Left colon (tissue), 2 donors: ENCODE measurements around the gene PPP3R1. TPM values are rescaled to one million over a fixed set of nuclear protein-coding genes. Genes with fewer than 3 reads are reported as not detected.
"Not testable (repeated sequence)": the region's sequence is repeated elsewhere in the genome, so short reads cannot be mapped to it uniquely, and the experiment has no call there.

Experiments
- ATAC-seq: fragments of 200-7000 bp; cut with Tn5 transposase; one replicate; pipeline ENCODE4 v1.9.1; 2020; ENCODE audit warnings: mild to moderate bottlenecking, moderate library complexity
- DNase-seq, 2 donors: peaks; one replicate each; pipeline ENCODE4 v3.0.0-alpha.2; 2020
- intact Hi-C, 2 donors: fragments of 100-400 bp; cut with DNase I in 1 of 2; cut with micrococcal nuclease in 1 of 2; formaldehyde crosslinking; loops; one replicate each; pipeline versions ENCODE4 v1.11.2 to v1.14.0; 2022; cut with DNase I, micrococcal nuclease
- total RNA-seq, 2 donors: library from RNA; stranded (reverse); fragmentation: NEBNext Ultra II Directional; extraction: Animal tissue kit (Norgen Biotek cat#: 25700); gene quantifications; one replicate each; pipeline ENCODE4 v1.2.1, GENCODE V29; 2021
- donor health status: DM: no; HTN: no; CAD: no.
- donor health status: DM: yes; HTN: yes; CAD: no.

The PPP3R1 gene
- total RNA-seq, 2 donors from 2014 or later = 54.7 to 56.3 TPM

- ATAC-seq = no peak
- intact Hi-C loops = no loop called here
These were observed 48.7 kb downstream of the PPP3R1 start for GRCh38 chr2:68203587-68203986.

GRCh38 chr2:68200157-68200787 is 52.1 kb downstream of the PPP3R1 start:
- ATAC-seq = no peak
- no peak for DNase-seq
- intact Hi-C loops = no loop called here

More at GRCh38 chr2:68203587-68203986, 48.7 kb downstream of the PPP3R1 start:
- DNase-seq = no peak

DNA sequence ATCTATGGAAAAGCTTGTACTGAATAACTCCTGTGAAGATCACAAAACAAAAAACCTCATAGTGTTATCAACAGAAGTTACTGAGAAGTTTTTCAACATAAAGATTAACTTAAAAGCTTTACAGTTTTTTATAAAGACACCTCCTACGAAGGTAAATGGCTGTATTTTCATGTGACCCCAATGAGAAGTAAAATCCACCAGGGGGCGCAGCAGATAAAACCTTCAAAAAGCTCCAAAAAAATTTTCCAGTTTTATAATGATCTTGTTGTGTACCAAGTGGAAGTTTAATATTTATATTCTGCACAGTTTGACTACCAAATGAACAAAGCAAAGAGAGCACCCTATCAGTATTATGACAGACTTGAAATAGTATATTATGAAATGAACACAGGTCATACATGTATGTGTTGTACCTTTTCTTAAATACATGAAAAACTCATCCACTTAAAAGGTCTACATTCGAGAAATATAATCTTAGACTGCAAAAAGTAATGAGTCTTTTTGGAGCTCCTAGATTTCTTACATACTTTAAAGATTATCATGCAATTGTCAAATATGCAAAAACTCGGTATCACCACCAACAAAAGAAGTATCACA is 56.1 kb downstream of the PPP3R1 start:
- DNase-seq = peak in 1 of 2 donors; percentile 19
- ATAC-seq = no peak
- intact Hi-C loops = loop anchor here in 1 of 2 donors (10.0 kb wide), 2 partner anchors 49 to 89 kb away; no protein-coding TSS in a partner anchor

GRCh38 chr2:68195096-68195495 is 57.2 kb downstream of the PPP3R1 start:
- no peak for DNase-seq
- intact Hi-C loops = loop anchor here in 1 of 2 donors (10.0 kb wide), 2 partner anchors 50 to 90 kb away; no protein-coding TSS in a partner anchor
- ATAC-seq = no peak

- intact Hi-C loops = loop anchor here in 1 of 2 donors (10.0 kb wide), 2 partner anchors 51 to 91 kb away; no protein-coding TSS in a partner anchor
- DNase-seq (no peak), ATAC-seq (no peak)
These were observed 58.5 kb downstream of the PPP3R1 start for GRCh38 chr2:68193787-68194372.

- no peak for ATAC-seq
- intact Hi-C loops = loop anchor here in 1 of 2 donors (10.0 kb wide), 2 partner anchors 52 to 92 kb away; no protein-coding TSS in a partner anchor
These were observed 59.2 kb downstream of the PPP3R1 start for GRCh38 chr2:68193144-68193543.

GRCh38 chr2:68190991-68191731 is 61.2 kb downstream of the PPP3R1 start:
- peak; percentile 37 for ATAC-seq
- intact Hi-C loops = loop anchor here in 1 of 2 donors (10.0 kb wide), 2 partner anchors 54 to 94 kb away; no protein-coding TSS in a partner anchor
- no peak for DNase-seq

More at GRCh38 chr2:68193144-68193543, 59.2 kb downstream of the PPP3R1 start:
- no peak for DNase-seq

GRCh38 chr2:68189991-68190784 is 62.1 kb downstream of the PPP3R1 start:
- DNase-seq = no peak
- intact Hi-C loops = loop anchor here in 1 of 2 donors (10.0 kb wide), 2 partner anchors 55 to 95 kb away; no protein-coding TSS in a partner anchor
- ATAC-seq = no peak

DNA sequence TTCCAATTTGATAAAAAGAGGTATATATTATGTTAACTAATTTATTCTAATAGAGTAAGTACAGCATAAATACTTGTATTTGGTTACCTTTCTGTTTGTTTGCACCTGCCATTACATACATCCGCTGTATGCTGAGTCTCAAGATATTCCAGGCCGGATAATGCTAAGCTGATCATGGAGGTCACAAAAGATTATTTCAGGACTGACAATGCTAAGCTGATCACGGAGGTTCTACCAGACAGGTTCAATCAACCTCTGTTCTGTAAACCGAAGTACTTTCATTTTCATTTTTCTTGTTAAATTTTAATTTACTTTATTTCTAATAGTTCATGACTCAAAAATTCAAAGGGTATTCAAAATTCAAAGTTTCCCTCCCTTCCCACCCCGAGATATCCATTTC is 63.5 kb downstream of the PPP3R1 start:
- intact Hi-C loops = no loop called here
- ATAC-seq = no peak
- no peak for DNase-seq

DNA sequence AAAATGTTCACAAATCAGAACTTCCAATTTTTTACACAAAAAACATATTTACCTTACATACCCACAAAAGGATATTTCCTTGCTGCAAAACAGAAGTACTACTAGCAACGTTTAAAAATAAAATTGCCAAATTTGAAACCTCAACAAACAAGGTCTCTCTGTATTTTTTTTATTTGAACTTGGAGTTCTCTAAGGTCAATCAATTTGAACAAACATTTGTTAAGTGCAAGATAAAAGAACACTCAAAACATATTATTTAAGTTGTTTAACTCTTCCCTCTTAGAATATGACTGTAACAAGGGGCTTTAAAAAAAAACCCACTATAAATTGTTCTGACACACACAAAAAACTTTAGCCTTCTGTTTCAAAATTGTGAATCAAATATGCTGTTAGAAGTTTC is 65.0 kb downstream of the PPP3R1 start:
- ATAC-seq (no peak), DNase-seq (no peak)
- intact Hi-C loops = no loop called here

DNA sequence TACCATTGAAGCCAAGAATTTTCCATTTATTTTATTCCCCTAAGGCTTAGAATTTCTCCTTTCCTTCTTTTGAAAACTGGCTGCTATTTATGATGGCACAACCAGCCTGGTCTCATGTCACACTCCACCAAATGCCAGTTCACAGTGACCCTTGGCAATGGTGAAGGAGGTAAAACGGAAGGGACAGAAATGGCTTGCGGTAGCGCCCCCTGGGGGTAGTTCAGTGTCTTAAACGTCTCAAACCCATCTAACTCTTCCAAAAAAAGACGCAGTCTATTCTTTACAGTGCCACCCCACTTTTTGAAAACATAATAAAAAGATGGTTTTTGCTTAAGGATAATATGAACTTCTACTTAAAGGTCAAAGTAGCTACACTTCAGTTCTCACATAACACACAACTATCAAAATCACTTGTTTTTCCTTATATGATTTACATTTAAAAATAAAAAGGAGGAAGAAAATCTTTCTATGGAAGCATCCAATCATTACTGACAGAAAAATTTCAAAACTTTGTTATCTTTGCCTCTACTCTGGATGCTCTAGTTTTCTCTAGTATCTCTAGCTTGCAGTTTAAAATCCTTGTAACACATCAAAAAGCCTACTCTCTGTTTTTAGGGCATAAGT is 66.7 kb downstream of the PPP3R1 start:
- intact Hi-C loops = no loop called here
- DNase-seq (peak in 1 of 2 donors; percentile 35), ATAC-seq (peak; percentile 42)

DNA sequence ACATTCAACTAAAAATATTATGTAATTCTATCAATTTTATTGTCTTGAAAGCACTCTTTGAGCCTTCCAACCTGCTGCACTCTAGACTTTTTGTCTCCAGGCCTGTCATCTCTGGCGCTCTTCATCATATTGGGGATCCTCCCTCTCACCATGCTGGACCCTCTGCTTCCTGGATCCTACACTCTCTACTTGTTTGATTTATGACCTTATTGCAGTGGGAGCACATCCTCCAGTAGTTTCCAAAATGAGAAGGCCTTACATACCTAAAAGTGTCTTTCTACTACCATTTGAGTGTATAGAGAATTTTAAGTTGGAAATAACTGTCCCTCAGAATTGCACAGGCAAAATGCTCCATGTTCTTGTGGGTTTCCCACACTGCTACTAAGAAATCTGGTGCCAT is 69.4 kb downstream of the PPP3R1 start:
- no peak for ATAC-seq
- no peak for DNase-seq
- intact Hi-C loops = no loop called here

- ATAC-seq = no peak
- DNase-seq = no peak
- intact Hi-C loops = no loop called here
These were observed 73.2 kb downstream of the PPP3R1 start for GRCh38 chr2:68178954-68179627.

DNA sequence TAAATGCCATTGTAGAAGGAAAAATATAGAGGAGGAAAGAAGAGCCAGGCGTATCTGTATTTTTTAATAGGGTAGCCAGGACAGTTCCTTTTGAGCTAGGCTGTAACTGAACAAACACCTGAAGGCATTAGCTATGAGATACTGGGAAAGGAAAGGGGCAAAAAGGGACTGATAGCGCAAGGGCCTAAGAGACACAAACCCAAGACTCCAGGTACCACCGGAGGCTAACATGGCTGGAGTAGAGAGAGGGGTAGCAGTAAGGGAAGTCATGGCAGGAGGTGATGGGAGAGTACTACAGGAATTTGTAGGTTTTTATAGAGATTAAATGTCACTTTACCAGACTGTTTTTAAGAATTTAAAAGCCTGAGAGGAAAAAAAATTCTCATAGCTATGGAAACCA is 73.9 kb downstream of the PPP3R1 start:
- no peak for DNase-seq
- no peak for ATAC-seq
- intact Hi-C loops = no loop called here

GRCh38 chr2:68177541-68177940 is 74.8 kb downstream of the PPP3R1 start:
- DNase-seq (no peak), ATAC-seq (no peak)

GRCh38 chr2:68176657-68177056 is 75.7 kb downstream of the PPP3R1 start:
- DNase-seq (no peak), ATAC-seq (no peak)
- intact Hi-C loops = no loop called here

More at GRCh38 chr2:68177541-68177940, 74.8 kb downstream of the PPP3R1 start:
- intact Hi-C loops = no loop called here

DNA sequence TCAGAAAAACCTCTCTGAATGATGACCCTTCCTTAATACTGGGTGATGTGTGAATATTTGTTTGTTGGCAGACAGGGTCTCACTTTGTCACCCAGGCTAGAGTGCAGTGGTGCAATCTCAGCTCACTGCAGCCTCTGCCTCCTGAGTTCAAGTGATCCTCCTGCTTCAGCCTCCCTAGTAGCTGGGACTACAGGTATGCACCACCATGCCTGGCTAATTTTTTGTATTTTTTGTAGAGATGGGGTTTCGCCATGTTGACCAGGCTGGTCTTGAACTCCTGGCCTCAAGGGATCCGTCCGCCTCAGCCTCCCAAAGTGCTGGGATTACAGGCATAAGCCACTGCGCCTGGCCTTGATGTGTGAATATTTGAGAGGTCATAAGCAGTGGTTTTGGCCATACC is 77.1 kb downstream of the PPP3R1 start:
- ATAC-seq, intact Hi-C loops, DNase-seq: not testable (repeated sequence)
